ENCODE data around the gene HES5. TPM values are rescaled to one million over a fixed set of nuclear protein-coding genes. Genes with fewer than 3 reads are reported as not detected.

Gene HES5
- polyA plus RNA-seq, 1 donor from 2014 or later, result 0.81 TPM

GRCh38 chr1:2488688-2489087 lies 41.4 kb downstream of the HES5 start:
- TF ChIP-seq SMC3 (conservative IDR thresholded peaks at IDR 0.05; ENCODE audit: poor library complexity) (no peak), TAF1 (IDR thresholded peaks at IDR 0.05; ENCODE audit: low read depth) (no peak), CTCF (IDR thresholded peaks at IDR 0.05; ENCODE audit: poor library complexity, severe bottlenecking) (no peak)
- Histone ChIP-seq H3K36me3 (ENCODE audit: insufficient read depth, low read length) (no peaks in the 10 kb centered on the region), H3K9ac (ENCODE audit: low read length) (no peak overlapping the region), H3K4me3 (ENCODE audit: low read length) (no peak overlapping the region), H2AFZ (ENCODE audit: low read depth, low read length) (no peak overlapping the region), H3K27ac (ENCODE audit: low read length) (no peak overlapping the region), H3K27me3 (ENCODE audit: insufficient read depth, low read depth, low read length) (no peaks in the 10 kb centered on the region), H3K79me2 (replicated peaks; ENCODE audit: insufficient read depth, low read length) (no peaks in the 10 kb centered on the region), H4K20me1 (ENCODE audit: insufficient read depth) (no peaks in the 10 kb centered on the region), H3K4me2 (ENCODE audit: low read length) (no peak overlapping the region), H3F3A (ENCODE audit: insufficient read depth, low read length, poor library complexity, severe bottlenecking) (no peaks in the 10 kb centered on the region), H3K9me3 (ENCODE audit: low read length) (no peaks in the 10 kb centered on the region), H3K9me2 (ENCODE audit: insufficient read depth, low read length) (no peaks in the 10 kb centered on the region)

- Histone ChIP-seq H3K36me3 (ENCODE audit: insufficient read depth, low read length) (no peaks in the 10 kb centered on the region), H3K9me3 (ENCODE audit: low read length) (no peaks in the 10 kb centered on the region), H3K9ac (ENCODE audit: low read length) (no peak overlapping the region), H4K20me1 (ENCODE audit: insufficient read depth) (no peaks in the 10 kb centered on the region), H3F3A (ENCODE audit: insufficient read depth, low read length, poor library complexity, severe bottlenecking) (no peaks in the 10 kb centered on the region), H3K27me3 (ENCODE audit: insufficient read depth, low read depth, low read length) (no peaks in the 10 kb centered on the region), H2AFZ (ENCODE audit: low read depth, low read length) (no peak overlapping the region), H3K79me2 (replicated peaks; ENCODE audit: insufficient read depth, low read length) (no peaks in the 10 kb centered on the region), H3K4me2 (ENCODE audit: low read length) (no peak overlapping the region), H3K27ac (ENCODE audit: low read length) (no peak overlapping the region), H3K4me3 (ENCODE audit: low read length) (no peak overlapping the region), H3K9me2 (ENCODE audit: insufficient read depth, low read length) (no peaks in the 10 kb centered on the region)
- TF ChIP-seq POLR2AphosphoS5 (IDR thresholded peaks at IDR 0.05) (no peak), TAF1 (IDR thresholded peaks at IDR 0.05; ENCODE audit: low read depth) (no peak), SMC3 (conservative IDR thresholded peaks at IDR 0.05; ENCODE audit: poor library complexity) (no peak), EP300 (conservative IDR thresholded peaks at IDR 0.05; ENCODE audit: poor library complexity, severe bottlenecking) (no peak), REST (IDR thresholded peaks at IDR 0.05; ENCODE audit: borderline replicate concordance) (no peak), MXI1 (conservative IDR thresholded peaks at IDR 0.05; ENCODE audit: poor library complexity, severe bottlenecking) (no peak), CTCF (IDR thresholded peaks at IDR 0.05; ENCODE audit: poor library complexity, severe bottlenecking) (no peak), RAD21 (conservative IDR thresholded peaks at IDR 0.05) (no peak), EZH2 (IDR thresholded peaks at IDR 0.05; ENCODE audit: borderline replicate concordance, insufficient read depth, low read length, poor library complexity, severe bottlenecking) (no peak)
Measured at GRCh38 chr1:2486558-2486957, 43.5 kb downstream of the HES5 start.
